ENCODE data around the gene ALKBH5.

ALKBH5 gene

DNA sequence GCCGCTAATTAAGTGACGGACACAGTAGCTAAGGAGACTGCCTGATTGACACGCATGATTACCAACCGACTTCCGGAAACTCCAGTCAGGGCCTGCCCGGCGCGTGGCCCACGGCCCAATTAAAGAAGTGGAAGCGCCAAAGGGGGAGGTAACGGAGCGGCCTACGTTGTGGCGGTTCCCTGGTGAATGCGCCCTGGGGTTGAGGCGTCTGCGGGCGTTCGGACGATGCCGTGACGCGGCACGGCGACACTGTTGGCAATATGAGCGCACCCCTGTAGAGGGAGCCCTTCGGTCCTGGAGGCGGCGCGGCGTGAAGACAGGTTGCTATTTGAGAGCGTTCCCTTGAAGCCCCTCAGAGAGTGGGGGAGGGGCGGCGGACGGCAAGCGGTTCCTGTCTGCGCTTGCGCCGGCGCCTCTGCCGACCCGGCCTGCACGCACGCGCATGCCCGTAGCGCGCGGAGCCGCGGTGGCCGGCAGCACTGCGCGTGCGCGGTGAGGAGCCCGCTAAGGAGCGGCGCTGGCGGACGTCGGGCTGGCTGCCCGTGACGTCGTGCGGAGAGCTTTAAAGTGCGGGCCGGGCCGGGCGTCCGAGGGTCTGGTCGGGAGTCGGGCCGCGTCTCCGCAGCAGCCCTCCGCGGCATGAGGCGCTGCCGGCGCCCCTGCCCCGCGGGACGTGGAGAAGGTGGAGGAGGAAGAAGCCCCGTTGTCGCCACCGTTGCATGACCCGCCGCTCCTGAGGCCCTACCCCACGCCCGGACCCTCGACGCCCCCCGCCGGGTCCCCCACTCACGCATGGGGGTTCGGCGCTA lies at the start of gene ALKBH5:
Gene ALKBH5, plus strand, starts transcription at position 495 of the 809 bp plus-strand sequence. CDS start 416 bp downstream, outside the sequence.
- peak; percentile 91 to 100 (median 98) for DNase-seq

DNA sequence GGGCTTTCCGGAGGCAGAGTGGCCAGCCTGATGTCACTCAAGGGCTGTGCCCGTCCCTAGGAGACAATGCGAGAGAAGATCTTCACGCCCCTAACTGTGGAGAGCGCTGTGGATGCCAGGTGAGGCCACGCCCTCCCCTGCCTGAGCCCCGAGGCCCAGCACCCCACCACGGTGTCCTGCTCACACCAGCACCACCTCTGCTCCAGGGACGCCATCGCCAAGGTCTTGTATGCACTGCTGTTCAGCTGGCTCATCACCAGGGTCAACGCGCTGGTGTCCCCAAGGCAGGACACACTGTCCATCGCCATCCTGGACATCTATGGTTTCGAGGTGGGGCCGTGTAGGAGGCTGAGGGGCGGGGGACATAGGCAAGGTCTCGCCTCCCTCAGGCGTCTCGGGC lies 47.3 kb upstream of the ALKBH5 start:
- no peak for DNase-seq

DNA sequence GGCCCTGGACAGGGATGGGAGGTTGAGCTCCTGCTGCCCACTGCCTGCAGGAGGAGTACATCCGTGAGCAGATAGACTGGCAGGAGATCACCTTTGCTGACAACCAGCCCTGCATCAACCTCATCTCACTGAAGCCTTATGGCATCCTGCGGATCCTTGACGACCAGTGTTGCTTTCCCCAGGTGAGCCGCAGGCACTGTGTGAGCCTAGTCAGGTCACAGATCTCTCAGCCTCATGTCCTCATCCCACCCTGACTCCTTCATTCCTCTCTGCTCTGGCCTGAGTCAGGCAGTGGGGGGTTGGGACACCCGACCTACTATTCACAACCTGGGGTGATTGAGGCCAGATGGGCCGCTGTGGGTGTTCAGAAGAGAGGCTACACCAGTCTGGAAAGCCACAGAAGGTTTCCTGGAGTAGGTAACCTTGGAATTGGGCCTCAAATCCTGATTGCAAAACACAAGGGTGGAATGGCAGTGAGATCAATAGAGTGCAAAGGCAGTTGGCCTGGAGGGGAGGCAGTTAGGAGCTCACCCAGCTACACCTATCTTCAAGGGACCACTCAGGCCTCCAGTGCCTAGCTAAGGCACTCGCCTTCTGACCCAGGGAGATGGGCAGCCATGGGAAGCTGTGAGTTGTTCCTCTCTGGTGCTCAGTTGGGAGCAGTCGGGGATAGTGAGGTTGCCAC lies 45.4 kb upstream of the ALKBH5 start:
- peak in 1 of 14 donors; percentile 11 for DNase-seq

DNA sequence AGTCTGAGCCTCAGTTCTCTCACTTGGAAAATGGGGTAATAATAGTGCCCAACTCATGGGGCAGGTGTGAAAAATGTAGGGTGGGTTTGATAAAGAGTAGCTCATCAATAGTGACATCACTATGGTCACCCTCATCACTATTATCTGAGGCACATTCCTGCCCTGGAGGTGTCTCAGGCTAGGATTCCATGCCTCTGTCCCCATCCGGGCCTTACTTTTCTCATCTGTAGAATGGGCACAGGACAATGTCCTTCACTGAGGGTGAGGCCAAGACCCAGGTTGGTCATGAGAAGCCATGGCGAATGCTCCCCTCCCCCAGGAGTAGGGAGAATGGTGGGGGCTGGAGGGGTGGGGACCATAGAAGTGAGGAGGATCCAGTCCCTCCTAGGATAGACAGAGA lies 44.5 kb upstream of the ALKBH5 start:
- no peak for DNase-seq

DNA sequence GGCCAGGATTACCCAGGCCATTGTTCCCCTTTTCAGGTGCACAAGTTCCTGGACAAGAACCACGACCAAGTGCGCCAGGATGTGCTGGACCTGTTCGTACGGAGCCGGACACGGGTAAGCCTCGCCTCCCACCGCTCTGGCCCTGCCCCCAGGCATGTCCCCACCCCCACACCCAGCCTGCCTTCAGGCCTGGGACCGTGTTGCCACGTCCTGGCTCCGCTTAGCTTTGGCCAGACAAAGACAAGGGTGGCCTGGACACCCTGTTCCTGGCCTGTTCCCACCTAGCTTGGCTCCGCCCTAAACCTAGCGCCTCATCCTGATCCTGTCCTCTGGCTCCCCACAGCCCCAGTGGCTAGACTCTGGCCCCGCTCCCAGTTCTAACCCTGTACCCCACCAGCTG lies 44.1 kb upstream of the ALKBH5 start:
- DNase-seq: no peak

DNA sequence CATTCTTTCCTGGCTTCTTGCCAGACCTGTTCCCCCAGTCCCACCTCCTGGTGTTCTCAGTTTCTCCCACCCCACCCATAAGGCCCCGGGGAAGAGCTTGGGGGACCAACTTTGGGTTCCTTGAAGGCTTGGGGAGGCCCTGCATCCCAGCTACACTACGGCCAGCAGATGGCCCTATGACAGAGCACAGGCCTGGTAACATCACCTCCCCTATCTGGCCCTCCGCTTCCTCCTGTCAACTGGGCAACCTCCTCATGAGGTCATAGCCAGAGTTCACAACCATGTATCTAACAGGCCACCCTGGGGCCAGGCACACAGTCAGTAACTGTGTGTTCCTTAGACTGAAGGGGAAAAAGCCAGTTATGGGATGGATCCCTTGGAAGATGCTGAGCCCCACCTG lies 43.7 kb upstream of the ALKBH5 start:
- DNase-seq: no peak

DNA sequence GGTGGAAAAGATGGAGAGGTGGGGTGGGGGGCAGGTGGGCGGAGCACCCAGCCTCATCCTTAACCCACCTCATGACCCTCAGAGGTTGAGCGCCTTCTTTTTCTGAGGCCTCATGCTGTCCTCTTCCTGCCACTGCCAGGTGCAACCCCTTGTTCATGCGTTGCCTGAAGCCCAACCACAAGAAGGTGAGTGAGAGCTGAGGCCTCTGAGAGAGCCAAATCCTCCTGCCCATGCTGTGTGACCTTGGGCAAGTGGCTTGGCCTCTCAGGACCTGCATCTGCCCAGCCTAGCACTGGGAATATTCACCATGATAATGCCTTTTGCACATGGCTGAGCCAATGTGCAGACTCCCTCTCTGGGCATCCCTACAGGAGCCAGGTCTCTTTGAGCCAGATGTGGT lies 43.0 kb upstream of the ALKBH5 start:
- DNase-seq: no peak

DNA sequence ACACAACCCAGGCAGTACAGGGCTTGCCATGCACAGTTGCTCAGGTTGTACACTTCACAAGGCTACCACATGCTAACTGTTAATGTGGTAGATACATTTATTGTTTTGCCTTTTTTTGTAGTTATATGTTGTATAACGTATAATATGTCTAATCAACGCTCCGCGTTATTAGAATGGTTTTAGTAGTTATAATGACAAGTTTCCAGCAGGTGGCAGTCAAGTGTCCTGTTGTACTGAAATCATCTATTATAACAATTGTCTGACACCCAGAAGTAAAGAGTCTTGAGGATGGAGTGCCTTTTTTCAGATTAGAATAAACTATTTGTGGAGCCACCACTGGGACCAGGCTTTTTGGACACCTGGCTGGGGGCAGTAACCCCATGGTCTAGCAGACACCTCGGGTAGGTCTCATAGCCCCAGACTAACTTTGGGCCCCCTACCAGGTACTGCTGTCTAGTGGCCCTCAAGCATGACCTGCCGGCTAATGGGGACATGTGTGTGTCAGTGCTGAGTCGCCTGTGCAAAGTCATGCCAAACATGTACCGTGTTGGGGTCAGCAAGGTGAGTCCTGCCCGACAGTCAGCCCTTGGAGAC lies 42.3 kb upstream of the ALKBH5 start:
- DNase-seq: peak in 2 of 14 donors; percentile 28 to 36

DNA sequence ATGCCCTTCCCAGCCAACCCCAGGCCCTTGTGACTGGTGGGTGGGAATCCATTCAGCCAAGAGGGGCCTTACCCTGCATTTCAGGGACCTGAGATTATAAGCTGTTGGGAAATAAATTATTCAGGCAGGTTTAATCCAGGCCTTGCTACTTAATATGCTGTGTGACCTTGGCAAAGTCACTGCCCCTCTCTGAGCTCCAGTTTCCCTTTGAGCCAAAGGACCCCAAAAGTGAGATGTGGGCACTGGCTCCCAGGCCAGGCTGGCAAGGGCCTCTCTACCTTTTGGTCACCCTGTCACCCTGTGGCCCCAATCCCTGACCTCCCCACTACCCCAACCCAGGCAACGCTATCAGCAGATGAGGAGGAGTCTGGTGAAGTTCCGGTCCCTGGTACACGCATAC lies 41.2 kb upstream of the ALKBH5 start:
- DNase-seq: no peak

DNA sequence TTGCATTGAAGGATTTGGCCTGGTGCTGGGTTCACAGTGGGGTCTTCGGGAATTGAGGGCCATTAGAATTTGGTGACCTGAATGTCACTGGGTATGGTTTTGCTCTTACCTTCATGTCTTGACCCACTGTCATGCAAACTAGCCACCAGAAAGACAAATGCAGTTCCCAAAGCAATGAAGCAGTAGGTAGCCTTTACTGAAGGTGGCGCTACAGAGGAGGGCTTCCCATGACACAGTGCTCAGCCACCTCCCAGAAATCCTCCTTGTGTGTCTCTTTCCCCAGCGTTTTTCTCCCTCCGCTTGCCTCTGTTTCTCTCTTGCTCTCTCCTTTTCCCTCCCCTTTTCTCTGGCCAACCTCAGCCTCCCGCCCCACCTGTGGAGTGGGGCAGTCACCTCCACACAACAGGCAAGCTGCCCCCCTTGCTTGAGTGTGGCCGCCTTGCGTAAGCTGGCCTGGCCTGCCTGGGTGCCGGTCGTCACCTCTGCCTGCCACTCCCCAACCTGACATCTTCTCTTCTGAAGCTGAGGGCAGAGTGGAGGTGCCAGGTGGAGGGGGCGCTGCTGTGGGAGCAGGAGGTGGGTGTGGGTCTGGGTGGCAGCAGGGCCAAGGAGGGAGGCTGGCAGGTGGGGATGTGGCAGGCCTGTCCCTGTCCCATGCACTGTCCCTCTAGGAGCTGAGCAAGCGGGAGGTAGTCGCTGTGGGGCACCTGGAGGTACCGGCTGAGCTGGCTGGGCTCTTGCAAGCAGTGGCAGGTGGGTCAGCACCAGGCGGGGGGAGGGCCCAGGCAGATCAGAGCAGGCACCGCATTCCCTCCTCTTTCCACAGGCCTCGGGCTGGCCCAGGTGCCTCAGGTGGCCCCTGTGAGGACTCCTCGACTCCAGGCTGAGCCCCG lies 40.3 kb upstream of the ALKBH5 start:
- DNase-seq: no peak

DNA sequence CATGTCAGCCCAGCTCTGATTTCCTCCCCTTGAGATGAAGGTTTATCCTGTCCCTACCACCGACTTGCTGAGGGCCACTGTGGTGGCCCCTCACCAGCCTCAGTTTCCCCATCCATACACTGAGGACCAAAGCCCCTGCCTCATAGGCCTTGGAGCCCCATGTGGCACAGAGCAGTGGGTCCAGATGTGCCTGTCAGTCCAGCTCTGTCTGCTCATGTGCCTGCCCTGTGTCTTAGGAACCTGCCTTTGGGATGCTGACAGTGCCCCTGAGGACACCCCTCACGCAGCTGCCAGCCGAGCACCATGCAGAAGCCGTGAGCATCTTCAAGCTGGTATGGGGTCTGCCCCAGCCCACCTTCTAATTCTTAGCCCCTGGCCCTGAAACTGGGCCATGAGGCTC lies 39.4 kb upstream of the ALKBH5 start:
- no peak for DNase-seq

DNA sequence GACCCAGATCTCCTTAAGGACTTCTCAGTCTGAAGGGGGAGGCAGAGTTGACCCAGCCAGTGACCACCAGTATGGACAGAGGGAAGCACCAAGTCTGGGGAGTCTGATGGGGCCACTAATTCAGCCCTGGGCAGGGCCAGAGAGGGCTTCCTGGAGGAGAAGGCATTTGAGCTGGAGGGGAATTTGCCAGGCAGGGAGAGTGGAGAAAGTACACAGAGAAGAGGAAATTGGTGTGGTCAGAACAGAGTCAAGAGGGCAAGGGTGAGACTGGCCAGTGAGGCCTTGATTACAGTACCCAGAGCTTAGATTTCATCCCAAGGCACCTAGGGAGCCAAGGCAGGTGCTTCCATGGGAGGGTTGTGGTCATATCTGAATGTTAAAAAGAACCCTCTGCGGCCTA lies 38.8 kb upstream of the ALKBH5 start:
- DNase-seq: no peak

DNA sequence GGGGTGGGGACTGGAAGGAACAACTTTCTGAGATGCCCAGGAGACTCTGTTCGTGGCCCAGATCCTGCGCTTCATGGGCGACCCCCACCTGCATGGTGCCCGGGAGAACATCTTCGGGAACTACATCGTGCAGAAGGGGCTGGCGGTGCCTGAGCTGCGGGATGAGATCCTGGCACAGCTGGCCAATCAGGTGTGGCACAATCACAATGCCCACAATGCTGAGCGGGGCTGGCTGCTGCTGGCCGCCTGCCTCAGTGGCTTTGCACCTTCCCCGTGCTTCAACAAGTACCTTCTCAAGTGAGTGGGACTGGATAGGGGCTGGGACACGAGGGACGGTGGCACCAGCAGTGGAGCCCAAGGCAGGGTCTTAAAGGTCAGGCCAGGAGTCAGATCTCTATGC lies 37.8 kb upstream of the ALKBH5 start:
- no peak for DNase-seq

DNA sequence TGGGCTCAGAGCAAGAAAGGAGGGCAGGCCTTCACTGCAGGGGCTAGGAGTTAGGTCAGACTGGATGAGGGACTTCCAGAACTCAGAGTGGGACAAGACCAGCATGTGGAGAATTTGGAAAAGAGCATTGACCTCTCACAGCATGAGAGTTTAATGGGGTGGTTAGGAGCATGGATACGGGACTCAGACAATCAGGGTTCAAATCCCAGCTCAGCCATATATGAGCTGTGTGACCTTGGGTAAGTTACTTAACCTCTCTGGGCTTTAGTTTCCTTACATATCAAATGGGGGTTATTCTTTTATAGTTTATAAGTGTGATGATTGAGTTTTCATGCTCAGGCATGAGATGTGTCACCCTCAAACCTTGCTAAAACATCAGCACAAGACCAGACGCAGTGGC lies 37.4 kb upstream of the ALKBH5 start:
- DNase-seq: no peak

DNA sequence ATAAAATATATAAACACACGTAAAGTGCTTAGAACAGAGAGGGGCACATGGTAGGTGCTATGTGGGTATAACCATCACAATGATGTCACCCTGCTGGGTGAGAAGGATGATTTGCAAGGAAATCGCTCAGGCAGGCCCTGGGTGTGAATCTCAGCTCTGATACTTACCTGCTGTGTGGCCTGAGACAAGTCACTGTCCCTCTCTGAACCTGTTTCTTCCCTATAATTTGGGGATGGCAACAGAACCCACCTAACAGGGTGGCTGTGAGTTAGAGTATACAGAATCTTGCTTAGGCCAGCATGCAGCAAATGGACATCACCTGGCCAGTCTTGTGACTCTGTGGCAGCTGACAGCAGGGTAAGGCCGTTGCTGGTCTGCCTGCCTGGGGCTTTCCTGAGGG lies 36.6 kb upstream of the ALKBH5 start:
- no peak for DNase-seq

DNA sequence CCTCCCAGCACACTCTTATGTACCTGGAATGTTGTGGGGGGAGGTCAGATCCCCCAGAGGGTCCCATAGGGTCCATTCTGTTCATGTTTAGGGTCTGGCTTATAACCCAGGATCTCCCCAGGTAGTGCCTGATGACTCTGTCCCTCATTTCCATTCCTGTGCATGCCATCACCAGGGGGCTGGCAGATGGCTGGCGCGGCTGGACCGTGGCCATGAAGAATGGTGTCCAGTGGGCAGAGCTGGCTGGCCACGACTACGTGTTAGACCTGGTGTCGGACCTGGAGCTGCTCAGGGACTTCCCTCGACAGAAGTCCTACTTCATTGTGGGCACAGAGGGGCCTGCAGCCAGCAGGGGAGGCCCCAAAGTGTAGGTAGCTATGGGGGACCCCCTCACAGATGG lies 35.0 kb upstream of the ALKBH5 start:
- DNase-seq: peak in 1 of 14 donors; percentile 22

DNA sequence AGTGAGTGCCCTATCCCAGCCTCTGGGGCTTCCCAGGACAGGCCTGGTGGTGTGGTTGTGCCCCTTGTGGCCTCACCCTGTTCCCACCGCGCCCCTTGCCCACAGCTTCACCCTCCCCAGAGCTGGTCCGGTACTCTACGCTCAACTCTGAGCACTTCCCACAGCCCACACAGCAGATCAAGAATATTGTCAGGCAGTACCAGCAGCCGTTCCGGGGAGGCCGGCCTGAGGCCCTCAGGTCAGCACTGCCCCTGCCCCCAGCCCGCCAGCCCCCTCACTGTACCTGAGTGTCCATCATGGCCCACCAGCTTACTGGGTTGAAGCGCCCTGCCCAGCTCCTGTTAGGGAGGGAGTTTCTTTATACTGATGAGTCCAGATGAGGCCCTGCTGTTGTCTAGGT lies 32.3 kb upstream of the ALKBH5 start:
- DNase-seq: no peak

DNA sequence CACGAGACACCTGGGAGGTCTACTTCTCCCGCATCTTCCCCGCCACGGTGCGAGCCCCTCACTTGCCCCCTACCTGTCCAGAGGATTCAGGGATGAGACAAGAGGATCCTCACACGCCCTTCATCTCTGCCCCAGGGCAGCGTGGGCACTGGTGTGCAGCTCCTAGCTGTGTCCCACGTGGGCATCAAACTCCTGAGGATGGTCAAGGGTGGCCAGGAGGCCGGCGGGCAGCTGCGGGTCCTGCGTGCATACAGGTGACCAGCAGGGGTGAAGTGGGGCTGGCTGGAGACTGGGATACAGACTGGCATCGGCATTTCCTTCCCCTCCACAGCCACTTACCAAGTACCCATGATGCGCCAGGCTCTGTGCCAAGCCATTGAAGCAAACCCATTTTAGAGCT lies 28.4 kb upstream of the ALKBH5 start:
- DNase-seq: no peak

DNA sequence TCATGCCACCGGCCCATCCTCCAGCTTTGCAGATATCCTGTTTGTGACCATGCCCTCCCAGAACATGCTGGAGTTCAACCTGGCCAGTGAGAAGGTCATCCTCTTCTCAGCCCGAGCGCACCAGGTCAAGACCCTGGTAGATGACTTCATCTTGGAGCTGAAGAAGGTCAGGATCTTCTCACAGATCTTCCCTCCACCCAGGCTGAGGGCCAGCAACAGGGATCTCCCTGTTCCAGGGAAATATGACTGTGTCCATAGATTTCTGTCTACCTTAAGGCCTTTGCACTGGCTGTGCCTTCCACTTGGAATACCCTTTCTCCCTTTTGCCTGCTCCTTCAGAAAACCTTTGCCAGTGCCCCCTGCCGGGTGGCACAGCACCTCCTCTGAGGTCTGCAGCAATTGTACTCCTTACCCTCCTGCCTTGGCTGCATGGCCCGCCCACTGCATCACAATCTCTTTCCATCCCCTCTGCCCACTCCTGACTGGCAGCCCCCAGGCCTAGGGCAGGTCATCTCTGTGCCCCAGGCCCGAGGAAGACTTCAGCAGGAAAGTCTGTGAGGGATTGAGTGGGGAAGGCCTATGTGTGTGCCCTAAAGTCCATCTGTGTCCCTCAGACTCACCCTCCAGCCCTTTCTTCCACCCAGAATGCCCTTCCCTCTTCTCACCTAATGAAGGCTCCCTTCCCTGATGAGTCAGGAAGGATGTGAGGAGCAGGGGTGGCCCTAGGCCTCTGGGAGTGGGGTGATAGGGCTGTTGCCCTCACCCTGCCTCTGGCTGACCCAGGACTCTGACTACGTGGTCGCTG lies 27.3 kb upstream of the ALKBH5 start:
- no peak for DNase-seq

DNA sequence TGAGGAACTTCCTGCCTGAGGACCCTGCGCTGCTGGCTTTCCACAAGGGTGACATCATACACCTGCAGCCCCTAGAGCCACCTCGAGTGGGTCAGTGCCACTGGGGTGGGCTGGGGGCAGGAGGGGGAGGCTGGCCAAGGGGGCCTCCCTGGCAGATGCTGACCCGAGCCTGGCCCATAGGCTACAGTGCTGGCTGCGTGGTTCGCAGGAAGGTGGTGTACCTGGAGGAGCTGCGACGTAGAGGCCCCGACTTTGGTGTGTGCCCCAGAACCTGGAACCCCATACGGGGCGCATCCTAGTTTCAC lies 26.7 kb upstream of the ALKBH5 start:
- DNase-seq: no peak

DNA sequence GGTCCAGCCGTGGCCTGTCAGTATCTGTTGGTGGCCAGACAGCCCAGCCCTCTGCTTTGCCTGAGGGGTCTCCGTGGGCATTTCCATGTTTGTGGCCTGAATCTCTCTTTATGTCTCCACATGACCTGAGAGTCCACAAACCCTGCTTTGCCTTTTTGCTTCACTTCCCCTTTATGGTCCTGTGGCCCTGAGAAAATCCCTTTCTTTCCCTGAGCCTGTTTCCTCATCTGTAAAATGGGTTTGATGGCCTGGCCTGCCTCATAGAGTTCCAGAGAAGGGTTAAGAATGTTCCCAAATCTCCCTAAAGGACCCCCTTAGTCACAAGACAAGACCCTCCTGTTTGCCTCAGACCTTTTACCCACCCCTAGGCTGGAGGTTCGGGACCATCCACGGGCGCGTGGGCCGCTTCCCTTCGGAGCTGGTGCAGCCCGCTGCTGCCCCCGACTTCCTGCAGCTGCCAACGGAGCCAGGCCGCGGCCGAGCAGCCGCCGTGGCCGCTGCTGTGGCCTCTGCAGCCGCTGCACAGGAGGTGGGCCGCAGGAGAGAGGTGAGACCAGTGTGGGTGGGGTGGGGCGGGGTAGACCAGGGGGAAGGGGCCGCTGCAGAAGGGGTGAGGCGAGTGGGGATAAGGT lies 26.2 kb upstream of the ALKBH5 start:
- DNase-seq: no peak

All from C1 segment of cervical spinal cord (tissue), 14 donors.